ENCODE results near the gene SLC25A11. TPM values are rescaled to one million over a fixed set of nuclear protein-coding genes. Genes with fewer than 3 reads are reported as not detected.
A peak's percentile ranks its signal among the peaks of the same experiment; 100 is the strongest.

The SLC25A11 gene
- total RNA-seq, 3 donors from 2014 or later, result 38.8 to 48.5 (median 42.6) TPM

GRCh38 chr17:4945176-4945943, 5.5 kb upstream of the SLC25A11 start:
- H3K4me1 ChIP-seq, result peaks cover 14 to 35% of the 10 kb centered on the region in 2 donors
- intact Hi-C loops (cut with DNase I; ENCODE audit: low total_unique reads), result no loop called here
- H3K4me3 ChIP-seq, result peak overlapping the region in 2 of 3 donors; percentile 11 to 98
- peak overlapping the region; percentile 97 to 99 for H3K27ac ChIP-seq
- H3K27me3 ChIP-seq, result no peaks in the 10 kb centered on the region
- TF ChIP-seq CTCF (IDR thresholded peaks at IDR 0.05), result no peak
- TF ChIP-seq POLR2AphosphoS5 (IDR thresholded peaks at IDR 0.05), result peak in 2 of 3 donors; percentile 32 to 75
- H3K36me3 ChIP-seq, result no peaks in the 10 kb centered on the region
- DNase-seq (ENCODE audit: low spot score in 2 of 2), result peak; percentile 72 to 81
- H3K9me3 ChIP-seq, result no peaks in the 10 kb centered on the region

GRCh38 chr17:4944554-4945175, 4.8 kb upstream of the SLC25A11 start:
- Histone ChIP-seq H3K4me3 (peak overlapping the region in 1 of 3 donors; percentile 98), H3K27me3 (no peaks in the 10 kb centered on the region), H3K9me3 (no peaks in the 10 kb centered on the region), H3K4me1 (peaks cover 14 to 32% of the 10 kb centered on the region in 2 donors), H3K27ac (peak overlapping the region; percentile 97 to 99), H3K36me3 (no peaks in the 10 kb centered on the region)
- TF ChIP-seq POLR2A (IDR thresholded peaks at IDR 0.05) (no peak), CTCF (IDR thresholded peaks at IDR 0.05) (no peak), POLR2AphosphoS5 (IDR thresholded peaks at IDR 0.05) (no peak)
- intact Hi-C loops (cut with DNase I; ENCODE audit: low total_unique reads), result no loop called here
- no peak for DNase-seq (ENCODE audit: low spot score in 2 of 2)

GRCh38 chr17:4944163-4944553, 4.3 kb upstream of the SLC25A11 start:
- peaks cover 15 to 35% of the 10 kb centered on the region in 2 donors for H3K4me1 ChIP-seq
- H3K27ac ChIP-seq, result peak overlapping the region; percentile 97 to 99
- DNase-seq (ENCODE audit: low spot score in 2 of 2), result no peak
- H3K36me3 ChIP-seq, result no peaks in the 10 kb centered on the region
- no peak overlapping the region for H3K4me3 ChIP-seq
- intact Hi-C loops (cut with DNase I; ENCODE audit: low total_unique reads), result no loop called here
- H3K9me3 ChIP-seq, result no peaks in the 10 kb centered on the region
- H3K27me3 ChIP-seq, result no peaks in the 10 kb centered on the region
- TF ChIP-seq CTCF (IDR thresholded peaks at IDR 0.05) (no peak), POLR2AphosphoS5 (IDR thresholded peaks at IDR 0.05) (no peak), POLR2A (IDR thresholded peaks at IDR 0.05) (no peak)

GRCh38 chr17:4942760-4943508, 3.1 kb upstream of the SLC25A11 start:
- Histone ChIP-seq H3K4me3 (no peak overlapping the region), H3K9me3 (no peaks in the 10 kb centered on the region), H3K27me3 (no peaks in the 10 kb centered on the region), H3K4me1 (peaks cover 25 to 47% of the 10 kb centered on the region in 2 donors), H3K27ac (peak overlapping the region in 1 of 2 donors; percentile 20), H3K36me3 (no peaks in the 10 kb centered on the region)
- DNase-seq (ENCODE audit: low spot score in 2 of 2), result no peak
- intact Hi-C loops (cut with DNase I; ENCODE audit: low total_unique reads), result loop anchor here (2.0 kb wide), 1 partner anchor 24 kb away; the partner anchor contains the start of gene SPAG7
- TF ChIP-seq POLR2AphosphoS5 (IDR thresholded peaks at IDR 0.05) (no peak), POLR2A (IDR thresholded peaks at IDR 0.05) (no peak), CTCF (IDR thresholded peaks at IDR 0.05) (no peak)
